GM19438 (cell line): ENCODE data around the gene TRAPPC11.

ENCODE experiments used
- ATAC-seq: cut with Tn5 transposase; IDR thresholded peaks from one replicate; pipeline ENCODE4 v1.9.1; 2021; ENCODE audit warnings: low read depth; ENCODE audit not compliant: unreplicated experiment

TRAPPC11 gene

DNA sequence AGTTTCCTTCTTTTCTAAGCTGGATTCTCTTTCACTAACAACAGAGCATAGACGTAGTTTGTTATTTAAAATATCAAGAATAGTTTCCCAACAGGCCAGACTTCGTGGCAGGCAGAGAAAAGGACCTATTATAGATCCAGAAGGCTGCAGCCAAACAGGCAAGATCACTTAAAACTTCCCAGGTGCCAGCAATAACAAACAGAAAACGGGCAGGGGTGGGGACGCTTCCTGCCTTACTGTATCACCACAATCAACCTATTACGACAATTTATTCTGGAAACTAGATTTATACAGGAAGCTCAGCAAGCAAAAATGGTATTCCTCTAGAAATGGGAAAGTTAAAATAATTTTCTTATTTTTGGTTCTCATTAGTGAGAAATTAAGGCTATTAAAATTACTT is 22.2 kb upstream of the TRAPPC11 start:
- ATAC-seq: no peak

DNA sequence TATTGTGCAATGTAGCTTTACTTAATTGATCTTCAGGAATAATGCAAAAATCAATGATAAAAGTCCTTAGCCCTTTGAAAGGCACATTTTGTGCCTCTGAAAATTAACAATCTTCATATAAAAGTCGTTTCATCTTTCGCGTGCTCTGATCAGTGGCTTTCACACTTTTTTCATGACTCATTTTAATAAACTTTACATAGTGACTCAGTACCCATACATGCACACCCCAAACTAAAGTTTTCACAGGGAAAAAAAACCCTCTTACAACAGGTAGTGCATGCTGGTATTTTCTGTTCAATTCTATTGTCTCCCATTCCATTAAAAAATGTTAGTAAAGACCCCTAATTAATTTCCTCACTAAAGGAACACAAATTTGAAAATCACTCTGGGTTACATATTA is 21.6 kb upstream of the TRAPPC11 start:
- ATAC-seq: no peak

DNA sequence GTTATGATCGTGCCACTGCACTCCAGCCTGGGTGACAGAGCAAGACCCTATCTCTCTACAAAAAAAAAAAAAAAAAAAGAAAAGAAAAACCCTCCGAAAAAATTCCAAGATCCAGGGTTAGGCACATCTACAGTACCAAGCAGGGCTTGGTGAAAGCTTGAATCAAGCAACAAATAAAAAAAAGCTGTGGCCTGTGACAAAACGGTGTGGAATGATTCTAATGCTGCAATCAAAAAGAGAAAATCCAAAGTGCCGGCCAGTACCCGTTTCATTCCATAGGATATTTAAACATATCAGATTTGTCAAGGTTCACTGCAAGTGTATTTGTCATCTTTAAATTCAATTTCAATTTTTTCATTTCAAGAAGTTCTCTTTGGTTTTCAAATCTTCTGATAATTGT is 20.7 kb upstream of the TRAPPC11 start:
- no peak for ATAC-seq

DNA sequence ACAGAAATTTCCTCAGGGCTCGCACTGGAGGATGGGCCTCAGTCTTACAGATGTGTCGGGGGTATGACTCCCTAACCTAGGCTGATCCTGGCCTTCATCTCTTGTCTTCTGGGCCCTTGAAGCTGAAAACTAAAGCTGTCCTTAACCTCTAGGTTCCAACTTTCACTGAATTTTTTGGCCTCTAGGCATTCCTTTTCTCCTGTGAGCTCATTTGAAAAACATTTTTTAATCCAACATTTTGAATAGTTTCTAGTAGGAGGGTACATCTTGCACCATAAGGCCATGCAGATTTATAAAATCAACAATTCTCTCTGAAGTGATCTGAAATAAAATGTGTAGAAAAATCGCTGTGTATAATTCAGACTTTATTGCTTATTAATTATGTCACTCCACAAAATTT is 19.8 kb upstream of the TRAPPC11 start:
- no peak for ATAC-seq

DNA sequence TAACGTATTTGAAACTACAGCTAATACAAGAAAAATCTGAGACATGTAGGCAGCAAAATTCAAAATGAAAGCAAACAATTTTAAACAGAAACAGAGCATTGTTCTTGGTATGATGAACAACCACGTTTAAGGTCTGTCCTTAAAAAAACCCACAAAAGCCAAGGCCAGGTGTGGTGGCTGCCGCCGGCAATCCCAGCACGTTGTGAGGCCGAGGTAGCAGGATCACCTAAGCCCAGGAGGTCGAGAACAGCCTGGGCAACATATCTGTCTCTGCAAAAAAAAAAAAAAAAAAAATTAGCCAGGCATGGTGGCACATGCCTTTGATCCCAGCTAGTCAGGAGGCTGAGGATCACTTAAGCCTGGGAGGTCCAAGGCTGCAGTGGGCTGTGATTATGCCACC is 13.8 kb upstream of the TRAPPC11 start:
- ATAC-seq: no peak

DNA sequence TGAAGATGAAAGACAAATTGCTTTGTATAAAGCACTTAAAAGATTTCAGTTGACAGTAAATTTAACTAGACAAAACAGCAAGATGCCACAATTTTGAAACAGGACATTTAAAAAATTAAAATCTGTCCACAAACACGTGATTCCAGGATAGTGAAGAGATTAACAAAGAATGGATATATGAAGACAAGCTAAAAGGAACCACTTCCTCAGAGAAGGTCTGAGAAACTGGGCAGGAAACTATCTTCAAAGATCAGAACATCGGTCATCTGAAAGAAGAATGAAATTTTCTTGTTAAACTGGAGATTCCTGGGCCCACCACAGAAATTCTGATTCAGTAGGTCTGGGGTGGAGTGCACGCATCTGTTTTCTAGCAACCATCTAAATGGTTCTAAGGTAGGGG is 1.5 kb upstream of the TRAPPC11 start:
- no peak for ATAC-seq

DNA sequence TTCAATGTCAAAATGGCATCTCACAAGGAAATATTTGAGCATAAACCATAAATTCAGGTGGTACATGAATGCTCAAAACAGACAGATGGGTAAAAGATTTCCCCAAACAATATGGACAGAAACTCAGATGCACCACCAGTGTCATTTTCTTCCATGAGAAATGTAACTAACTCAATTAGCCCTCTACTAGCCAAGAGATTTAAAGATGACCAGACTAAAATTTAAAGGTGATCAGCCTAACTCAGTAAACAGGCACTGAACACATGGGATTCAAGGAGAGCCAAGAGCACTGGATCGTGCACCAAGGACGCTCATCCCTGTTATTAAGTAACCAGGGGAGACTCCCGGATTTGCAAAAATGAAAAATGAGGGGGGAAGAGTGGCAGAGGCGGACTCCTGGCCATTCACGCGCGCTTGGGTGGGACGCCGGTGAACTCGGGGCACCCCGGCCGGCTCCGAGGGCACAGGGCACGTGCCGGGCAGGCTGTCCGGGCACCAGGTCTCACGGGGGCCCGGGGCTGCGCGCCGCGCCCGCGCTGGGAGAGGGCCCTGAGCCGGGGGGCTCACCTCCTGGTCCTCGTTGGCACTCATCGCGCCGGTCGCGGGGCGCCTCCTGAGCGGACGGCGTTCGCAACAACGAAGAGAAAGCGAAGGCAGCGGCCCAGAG is 598 bp upstream of the TRAPPC11 start:
- ATAC-seq: peak; percentile 19

DNA sequence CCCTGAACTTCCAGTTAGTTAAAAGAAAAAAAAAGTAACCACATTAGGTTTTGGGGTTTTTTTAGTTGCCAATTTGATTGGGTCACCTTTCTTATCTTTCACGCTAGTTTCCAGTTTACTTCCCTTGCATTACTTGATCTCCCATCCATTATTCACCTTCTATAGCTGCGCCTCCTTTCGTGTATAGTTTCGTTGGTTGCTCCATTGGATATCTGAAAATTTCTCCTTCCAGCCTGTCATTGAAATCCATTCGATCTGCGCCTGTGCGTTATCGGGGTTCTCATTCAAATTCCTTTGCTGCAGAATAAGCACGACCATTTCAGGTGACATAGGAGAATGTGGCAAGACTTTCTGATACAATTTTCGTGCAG is 764 bp downstream of the TRAPPC11 start:
- no peak for ATAC-seq

DNA sequence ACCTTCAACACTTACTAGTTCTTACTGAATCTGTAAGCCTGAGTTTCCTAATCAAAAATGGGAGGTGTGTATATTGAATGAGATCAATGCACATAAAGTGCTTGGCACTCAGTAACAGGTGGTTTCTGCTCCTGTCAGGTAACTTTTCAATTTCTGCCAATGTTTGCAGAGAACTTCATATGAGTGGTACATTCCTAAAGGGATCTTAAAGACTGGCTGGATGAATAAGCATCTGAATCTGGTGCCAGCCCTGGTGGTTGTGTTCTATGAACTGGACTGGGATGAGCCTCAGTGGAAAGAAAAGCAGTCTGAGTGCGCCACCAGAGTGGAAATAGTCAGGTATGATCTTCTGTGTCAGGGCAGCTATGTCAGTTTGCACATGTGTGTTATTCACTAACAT is 7.0 kb downstream of the TRAPPC11 start:
- no peak for ATAC-seq

DNA sequence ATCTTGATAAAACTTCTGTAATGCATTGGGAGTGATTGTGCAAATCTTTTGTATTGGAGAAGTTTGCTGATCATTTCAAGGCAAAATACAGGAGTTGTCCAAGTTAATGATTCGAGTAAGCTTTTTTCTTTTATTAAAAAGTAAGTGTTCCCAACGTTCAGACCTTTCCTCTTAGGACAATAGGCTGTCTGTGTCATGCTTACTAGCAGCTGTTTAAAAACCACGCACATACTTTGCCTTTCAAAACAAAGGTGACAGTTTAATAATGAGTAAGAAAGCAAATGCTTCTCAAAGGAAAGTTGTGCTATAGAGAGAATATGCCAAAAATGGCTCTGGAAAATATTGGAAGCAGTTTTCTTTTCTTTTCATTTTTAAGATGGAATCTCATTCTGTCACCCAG is 11.2 kb downstream of the TRAPPC11 start:
- no peak for ATAC-seq

DNA sequence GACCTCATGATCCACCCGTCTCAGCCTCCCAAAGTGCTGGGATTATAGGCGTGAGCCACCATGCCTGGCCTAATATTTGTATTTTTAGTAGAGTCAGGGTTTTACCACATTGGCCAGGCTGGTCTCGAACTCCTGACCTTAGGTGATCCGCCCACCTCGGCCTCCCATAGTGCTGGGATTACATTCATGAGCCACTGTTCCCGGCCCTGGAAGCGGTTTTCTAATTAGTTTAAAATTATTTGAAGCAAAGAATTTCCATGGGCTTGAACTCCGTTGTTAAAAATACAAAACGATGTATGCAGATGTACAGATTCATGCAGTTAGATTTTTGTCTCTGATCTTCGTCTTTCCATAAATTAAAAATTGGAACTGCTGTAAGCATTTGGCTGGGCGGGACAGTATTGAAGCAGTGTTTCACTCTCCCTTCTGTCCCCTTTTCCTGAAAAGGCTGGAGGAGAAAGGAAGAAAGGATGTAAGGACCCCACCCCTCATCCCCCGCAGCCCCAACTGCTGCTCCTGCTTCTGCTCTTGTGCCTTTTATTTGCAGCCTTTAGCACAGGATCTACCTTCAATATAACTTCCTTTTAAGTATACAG is 12.0 kb downstream of the TRAPPC11 start:
- ATAC-seq: no peak

DNA sequence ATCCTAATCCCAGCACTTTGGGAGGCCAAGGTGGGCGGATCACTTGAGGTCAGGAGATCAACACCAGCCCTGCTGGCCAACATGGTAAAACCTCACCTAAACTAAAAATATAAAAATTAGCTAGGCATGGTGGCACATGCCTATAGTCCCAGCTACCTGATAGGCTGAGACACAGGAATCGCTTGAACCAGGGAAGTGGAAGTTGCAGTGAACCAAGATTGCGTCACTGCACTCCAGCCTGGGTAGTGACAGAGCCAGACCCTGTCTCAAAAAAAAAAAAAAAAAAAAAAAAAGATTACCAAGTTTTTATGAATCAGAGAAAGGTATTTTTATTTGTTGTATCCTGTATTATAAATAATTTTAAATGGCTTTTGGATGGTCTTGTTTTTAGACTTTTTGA is 15.1 kb downstream of the TRAPPC11 start:
- ATAC-seq: no peak

DNA sequence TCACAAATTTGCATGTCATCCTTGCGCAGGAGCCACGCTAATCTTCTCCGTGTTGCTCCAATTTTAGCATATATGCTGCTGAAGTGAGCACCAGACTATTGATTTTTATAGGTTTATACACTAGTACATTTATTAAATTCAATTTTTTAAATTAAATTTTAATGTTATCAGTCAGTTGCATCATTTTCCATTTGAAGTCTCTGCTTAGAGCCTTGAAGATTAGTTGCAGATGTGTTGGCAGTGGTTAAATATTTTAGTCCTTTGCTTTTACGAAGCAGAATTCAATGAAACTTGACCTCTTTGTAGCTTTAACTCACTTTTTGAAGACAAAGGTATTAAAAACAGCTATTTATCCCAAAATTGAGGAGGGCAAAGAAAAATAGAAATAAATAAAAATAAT is 16.5 kb downstream of the TRAPPC11 start:
- no peak for ATAC-seq

DNA sequence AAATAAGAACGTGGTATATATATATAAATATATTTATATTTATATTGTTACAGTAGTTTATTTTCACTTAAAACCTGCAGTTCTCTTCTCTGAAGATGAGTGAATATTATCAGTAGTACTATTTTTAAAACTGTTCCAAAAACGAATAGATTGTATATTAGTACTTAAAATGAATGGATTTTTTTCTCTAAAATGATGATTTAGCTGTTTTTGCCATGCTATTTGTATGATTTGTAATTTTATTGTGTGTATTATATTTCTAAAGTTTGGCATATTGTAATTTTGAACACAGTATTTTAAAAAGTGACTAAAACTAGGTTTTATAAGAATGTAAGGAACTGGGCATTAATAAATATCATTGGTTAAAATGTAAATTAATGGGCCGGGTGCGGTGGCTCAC is 22.0 kb downstream of the TRAPPC11 start:
- no peak for ATAC-seq

DNA sequence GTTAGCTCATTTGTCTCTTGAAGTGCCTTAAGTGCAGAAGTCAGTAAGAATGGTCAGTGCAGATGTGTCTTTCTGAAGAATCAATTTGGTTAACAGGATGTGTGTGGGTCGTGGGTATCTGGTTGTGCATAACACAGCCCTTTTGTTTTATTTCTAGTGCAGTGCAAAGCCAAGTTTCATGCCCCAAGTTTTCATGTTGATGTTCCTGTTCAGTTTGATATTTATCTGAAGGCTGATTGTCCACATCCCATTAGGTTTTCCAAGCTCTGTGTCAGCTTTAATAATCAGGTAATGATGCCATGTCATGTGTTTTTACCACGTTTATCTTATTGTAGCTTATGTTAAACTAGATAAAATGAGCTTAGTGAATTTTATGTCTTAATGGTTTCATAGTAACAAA is 27.4 kb downstream of the TRAPPC11 start:
- ATAC-seq: no peak

DNA sequence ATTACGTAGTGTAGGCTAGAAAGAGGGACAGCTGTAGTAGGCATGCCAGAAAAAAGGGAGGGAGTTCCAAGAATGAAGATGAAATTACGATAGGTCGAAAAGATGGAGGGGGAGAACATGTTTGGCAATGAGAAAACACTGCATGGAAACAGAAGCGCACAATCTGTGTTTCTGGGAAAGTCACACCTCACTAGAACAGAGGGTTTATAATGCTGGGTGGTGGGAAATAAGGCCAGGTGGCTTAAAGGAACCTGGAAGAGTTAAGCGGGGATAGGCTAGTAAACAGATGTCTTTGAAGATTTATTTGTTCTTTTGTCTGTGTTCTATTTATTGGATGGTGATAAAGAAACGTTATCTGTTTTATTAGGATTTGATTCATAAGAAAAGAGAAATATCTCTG is 29.1 kb downstream of the TRAPPC11 start:
- ATAC-seq: no peak

DNA sequence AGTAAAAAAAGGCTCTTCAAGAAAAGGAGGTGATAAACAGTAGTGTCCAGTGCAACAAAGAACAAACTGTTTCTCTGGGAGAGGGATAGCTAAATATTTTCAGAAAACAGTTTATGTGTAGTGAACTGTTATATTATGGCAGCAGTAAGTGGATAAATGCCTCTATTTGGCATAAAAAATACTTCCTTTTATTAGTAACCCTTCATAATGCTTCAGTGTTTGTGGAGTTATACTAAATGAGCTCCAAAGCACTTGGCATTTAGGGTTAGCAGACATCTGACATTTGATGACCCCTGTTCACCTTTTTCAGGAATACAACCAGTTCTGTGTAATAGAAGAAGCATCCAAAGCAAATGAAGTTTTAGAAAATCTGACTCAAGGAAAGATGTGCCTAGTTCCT is 31.9 kb downstream of the TRAPPC11 start:
- no peak for ATAC-seq

DNA sequence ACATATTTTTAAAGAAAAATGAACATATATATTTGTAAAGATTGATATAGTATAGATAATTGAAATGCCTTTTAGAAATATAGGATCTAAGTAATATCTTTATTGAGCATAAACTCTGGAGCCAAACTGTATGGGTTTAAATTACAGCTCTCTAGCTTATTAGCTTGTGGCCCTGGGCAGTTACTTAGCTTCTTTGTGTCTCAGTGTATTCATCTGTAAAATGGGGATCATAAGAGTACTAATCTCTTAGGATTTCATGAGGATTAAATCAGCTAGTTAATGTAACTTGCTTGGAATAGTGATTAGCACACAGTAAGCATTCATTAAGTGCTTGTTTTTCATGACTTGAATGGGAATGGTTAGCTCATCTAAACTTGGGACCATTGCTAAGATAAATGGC is 32.8 kb downstream of the TRAPPC11 start:
- ATAC-seq: no peak

DNA sequence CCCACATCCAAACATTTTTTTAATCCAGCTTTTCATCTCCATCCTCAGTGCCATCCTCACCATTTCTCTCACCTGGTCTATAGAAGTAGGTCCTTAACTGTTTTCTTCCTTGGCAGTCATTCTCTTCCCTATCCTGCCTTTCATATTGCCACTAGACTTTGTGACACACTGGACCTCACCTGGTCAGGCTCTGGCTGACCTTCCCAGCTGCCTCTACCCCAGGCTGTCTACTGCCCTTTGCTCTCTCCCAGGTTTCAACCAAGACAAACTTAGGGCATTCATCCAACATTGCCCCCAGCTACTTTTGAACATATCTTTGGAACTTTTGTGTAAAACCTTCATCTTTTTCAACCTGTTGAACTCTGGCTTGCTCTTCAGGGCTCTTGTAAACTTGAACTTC is 39.8 kb downstream of the TRAPPC11 start:
- no peak for ATAC-seq

DNA sequence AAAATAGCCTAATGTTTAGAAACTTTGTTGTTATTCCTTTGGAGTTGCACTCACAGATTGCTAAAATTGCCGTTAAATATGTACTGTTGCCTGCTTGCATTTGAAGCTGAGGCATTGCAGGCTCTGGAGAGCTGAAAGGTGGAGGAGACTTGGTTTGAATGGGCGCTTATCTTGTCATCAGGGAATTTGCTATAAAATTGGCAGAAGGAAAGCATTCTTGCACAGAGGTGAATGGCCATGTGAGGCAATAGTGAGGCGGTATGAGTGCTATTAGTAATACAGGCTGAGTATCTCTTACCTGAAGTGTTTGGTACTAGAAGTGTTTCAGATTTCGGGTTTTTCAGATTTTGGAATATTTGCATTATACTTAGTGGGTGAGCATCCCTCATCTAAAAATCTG is 41.3 kb downstream of the TRAPPC11 start:
- no peak for ATAC-seq

DNA sequence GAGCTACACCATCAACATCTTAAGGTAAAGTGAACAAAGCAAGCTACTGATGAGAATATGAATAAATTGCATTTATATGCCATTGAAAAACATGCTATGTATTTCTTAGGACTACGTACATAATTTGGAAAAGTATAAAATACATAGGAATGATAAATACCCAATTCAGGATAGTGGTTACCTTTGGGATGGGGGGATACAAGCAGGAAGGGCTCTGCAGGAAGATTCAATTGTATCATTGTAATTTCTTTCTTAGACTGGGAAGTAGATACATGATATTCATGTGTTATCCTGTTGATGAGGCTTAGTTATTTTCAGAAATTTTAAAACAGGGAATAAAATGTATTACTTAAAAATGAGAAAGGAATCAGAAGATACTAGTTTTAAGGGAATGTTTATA is 43.4 kb downstream of the TRAPPC11 start:
- ATAC-seq: no peak

DNA sequence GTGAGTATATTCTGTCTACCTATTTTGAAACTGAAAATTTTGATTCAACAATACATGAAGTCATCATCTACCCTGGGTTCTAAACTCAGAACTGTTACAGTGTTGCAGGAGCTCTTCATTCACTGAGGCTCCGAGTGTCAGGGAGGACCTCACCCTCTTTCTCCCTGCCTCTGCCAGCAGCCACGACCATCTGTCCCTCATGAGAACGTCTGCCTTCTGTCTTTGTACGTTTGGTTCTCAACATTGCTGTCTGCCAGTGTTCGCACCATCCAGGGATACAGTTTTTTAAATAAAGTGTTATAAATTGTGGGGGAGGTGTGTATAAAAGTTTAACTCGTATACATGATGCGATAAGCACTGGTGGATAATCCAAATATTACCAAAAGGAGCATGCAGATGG is 55.5 kb downstream of the TRAPPC11 start:
- ATAC-seq: no peak

DNA sequence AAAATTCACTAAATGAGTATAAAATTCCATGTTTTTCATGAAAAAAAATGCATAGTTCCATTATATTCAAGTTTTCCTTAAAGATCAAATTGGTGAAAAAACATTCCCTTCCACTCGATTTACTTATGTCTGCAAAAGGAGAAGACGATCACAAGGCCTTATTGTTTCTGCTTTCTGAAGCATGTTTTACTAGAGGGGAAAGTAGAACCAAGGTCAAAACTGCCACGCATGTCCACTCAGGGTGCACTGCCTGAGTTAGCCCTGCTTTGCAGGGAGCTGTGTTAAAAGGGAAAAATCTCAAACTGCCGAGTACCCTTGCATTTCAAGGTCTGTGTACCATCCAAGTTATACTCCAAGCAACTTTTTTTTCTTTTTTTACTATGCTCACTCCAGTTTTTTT is 57.2 kb downstream of the TRAPPC11 start:
- no peak for ATAC-seq
